Endothelial cell (in vitro differentiated cells): ENCODE data around the gene MTHFSD. TPM values are rescaled to one million over a fixed set of nuclear protein-coding genes. Genes with fewer than 3 reads are reported as not detected.

ENCODE experiments used
- DNase-seq: peaks from one replicate; pipeline ENCODE4 v3.0.0; 2021; ENCODE audit warnings: low spot score
- H3K27ac Mint-ChIP-seq: one replicate; pipeline ENCODE4 v1.8.0; 2021; ENCODE audit warnings: mixed read lengths, inconsistent platforms; ENCODE audit not compliant: unreplicated experiment
- H3K27me3 Mint-ChIP-seq: one replicate; pipeline ENCODE4 v1.8.0; 2021; ENCODE audit warnings: mild to moderate bottlenecking, moderate library complexity, mixed read lengths, inconsistent platforms; ENCODE audit not compliant: unreplicated experiment
- H3K36me3 Mint-ChIP-seq: one replicate; pipeline ENCODE4 v1.8.0; 2021; ENCODE audit warnings: mild to moderate bottlenecking, low read depth, mixed read lengths, inconsistent platforms; ENCODE audit not compliant: unreplicated experiment
- H3K4me1 Mint-ChIP-seq: one replicate; pipeline ENCODE4 v1.8.0; 2021; ENCODE audit warnings: mild to moderate bottlenecking, mixed read lengths, inconsistent platforms; ENCODE audit not compliant: unreplicated experiment
- H3K4me3 Mint-ChIP-seq: one replicate; pipeline ENCODE4 v1.8.0; 2021; ENCODE audit warnings: mild to moderate bottlenecking, mixed read lengths, inconsistent platforms; ENCODE audit not compliant: unreplicated experiment
- H3K9me3 Mint-ChIP-seq: one replicate; pipeline ENCODE4 v1.8.0; 2021; ENCODE audit warnings: mixed read lengths, inconsistent platforms; ENCODE audit not compliant: unreplicated experiment
- total RNA-seq: library from RNA; stranded (reverse); fragmentation: NEBNext Ultra II Directional; extraction: Animal tissue kit (Norgen Biotek cat#: 25700); gene quantifications from one replicate; pipeline ENCODE4 v1.2.1, GENCODE V29; 2021; ENCODE audit not compliant: unreplicated experiment
- TF ChIP-seq, protein P1 (sequence below): fragments of 200-600 bp; sonication (generic); IDR thresholded peaks from one replicate; pipeline ENCODE4 v1.5.0; 2021; ENCODE audit warnings: antibody characterized with exemption; ENCODE audit not compliant: unreplicated experiment

MTHFSD gene
- total RNA-seq, 1 donor from 2014 or later, result 30.6 TPM

DNA sequence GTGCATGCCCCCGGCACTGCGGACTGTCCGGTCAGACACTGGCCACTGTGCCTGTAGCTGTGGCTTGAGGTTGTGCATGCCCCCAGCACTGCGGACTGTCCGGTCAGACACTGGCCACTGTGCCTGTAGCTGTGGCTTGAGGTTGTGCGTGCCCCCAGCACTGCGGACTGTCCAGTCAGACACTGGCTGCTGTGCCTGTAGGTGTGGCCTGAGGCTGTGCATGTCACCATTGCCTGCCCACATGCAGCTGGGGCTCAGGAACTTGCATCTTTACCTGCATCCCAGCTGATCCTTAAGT, 5.2 kb downstream of the MTHFSD start:
- no peaks in the 10 kb centered on the region for H3K9me3 Mint-ChIP-seq
- no peak overlapping the region for H3K4me3 Mint-ChIP-seq
- peaks cover 6% of the 10 kb centered on the region for H3K4me1 Mint-ChIP-seq
- H3K27me3 Mint-ChIP-seq, result peaks cover 4% of the 10 kb centered on the region
- peaks cover 26% of the 10 kb centered on the region for H3K36me3 Mint-ChIP-seq
- no peak overlapping the region for H3K27ac Mint-ChIP-seq
- TF ChIP-seq, protein P1, sequence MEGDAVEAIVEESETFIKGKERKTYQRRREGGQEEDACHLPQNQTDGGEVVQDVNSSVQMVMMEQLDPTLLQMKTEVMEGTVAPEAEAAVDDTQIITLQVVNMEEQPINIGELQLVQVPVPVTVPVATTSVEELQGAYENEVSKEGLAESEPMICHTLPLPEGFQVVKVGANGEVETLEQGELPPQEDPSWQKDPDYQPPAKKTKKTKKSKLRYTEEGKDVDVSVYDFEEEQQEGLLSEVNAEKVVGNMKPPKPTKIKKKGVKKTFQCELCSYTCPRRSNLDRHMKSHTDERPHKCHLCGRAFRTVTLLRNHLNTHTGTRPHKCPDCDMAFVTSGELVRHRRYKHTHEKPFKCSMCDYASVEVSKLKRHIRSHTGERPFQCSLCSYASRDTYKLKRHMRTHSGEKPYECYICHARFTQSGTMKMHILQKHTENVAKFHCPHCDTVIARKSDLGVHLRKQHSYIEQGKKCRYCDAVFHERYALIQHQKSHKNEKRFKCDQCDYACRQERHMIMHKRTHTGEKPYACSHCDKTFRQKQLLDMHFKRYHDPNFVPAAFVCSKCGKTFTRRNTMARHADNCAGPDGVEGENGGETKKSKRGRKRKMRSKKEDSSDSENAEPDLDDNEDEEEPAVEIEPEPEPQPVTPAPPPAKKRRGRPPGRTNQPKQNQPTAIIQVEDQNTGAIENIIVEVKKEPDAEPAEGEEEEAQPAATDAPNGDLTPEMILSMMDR, result no peak
- DNase-seq, result no peak

DNA sequence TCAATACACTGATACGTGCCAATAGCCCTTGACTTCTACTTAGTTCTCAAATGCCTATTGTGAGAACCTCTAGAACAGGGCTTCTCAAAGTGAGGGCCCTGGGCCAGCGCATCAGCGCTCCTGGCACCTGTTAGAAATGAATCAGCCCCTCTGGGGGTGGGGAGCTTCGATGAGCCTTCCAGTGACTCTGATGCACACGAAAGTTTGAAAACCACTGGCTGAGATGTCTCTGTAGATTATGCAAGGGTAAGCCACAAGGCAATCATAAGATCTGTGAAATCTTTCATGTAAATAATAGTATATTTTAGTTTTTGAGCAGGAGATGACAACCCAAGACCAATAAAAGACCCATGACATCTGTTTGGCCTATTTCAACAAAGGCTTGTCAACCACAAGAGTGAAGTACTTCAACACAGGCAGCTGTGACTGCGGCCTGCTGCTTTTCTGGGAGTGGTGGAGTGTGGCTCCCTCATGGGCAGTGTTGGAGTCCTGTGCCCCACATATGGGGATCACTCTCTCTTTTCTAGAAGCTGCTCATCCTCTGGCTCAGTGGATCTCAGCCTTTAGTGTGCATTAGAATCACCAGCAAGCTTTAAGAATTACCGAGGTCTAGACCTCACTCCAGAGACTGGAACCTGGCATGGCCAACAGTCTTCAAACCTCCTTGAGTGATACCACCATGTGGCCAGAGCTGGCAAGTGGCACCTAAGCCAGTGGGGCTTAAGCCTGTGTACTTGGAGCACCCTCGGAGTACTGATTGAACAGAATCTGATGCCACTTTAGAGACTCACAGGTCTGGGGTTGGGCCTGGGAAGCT, 5.8 kb downstream of the MTHFSD start:
- TF ChIP-seq, protein P1, result no peak
- H3K27me3 Mint-ChIP-seq, result peaks cover 4% of the 10 kb centered on the region
- no peak overlapping the region for H3K27ac Mint-ChIP-seq
- H3K9me3 Mint-ChIP-seq, result no peaks in the 10 kb centered on the region
- DNase-seq, result no peak
- H3K4me1 Mint-ChIP-seq, result peaks cover 4% of the 10 kb centered on the region
- H3K4me3 Mint-ChIP-seq, result no peak overlapping the region
- peaks cover 28% of the 10 kb centered on the region for H3K36me3 Mint-ChIP-seq

DNA sequence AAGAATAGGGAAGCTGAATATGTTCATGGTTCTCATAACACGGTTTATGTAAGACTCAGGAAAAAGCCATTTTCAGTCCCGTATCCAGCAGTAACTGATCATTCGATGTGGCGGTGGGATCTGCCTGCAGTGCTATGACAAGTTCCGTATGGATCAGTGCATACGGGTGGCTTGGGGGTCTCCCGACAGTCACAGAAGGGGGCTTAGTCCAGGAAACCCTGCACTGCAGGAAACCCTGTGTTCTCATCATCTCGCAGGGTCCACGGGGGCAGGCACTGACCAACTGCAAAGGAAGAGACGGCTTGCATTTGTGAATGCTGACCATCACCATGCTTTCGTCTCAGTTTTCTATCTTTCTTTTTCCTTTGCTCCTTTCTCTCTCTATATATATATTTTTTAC, 7.7 kb downstream of the MTHFSD start:
- DNase-seq, result no peak
- H3K27ac Mint-ChIP-seq, result no peak overlapping the region
- no peaks in the 10 kb centered on the region for H3K4me1 Mint-ChIP-seq
- TF ChIP-seq, protein P1, result no peak
- no peaks in the 10 kb centered on the region for H3K9me3 Mint-ChIP-seq
- H3K36me3 Mint-ChIP-seq, result peaks cover 24% of the 10 kb centered on the region
- no peak overlapping the region for H3K4me3 Mint-ChIP-seq
- H3K27me3 Mint-ChIP-seq, result peaks cover 1% of the 10 kb centered on the region

DNA sequence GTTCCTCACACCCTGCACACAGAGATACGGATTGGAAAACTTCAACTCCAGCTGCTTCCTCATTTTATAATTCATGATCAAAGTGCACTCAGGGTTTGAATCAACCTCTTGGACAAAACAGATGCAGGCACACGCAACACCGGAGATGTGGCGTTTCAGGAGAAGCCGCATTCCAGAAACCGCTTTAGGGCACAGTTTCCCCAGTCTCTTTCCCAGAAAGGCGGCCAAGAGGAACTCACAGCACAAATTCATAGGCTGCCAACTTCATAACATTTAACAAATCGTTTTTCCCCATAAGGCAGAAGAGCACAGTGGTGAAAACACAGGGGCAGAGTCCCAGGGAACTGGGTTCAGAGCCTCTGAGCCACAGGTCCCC, 8.4 kb downstream of the MTHFSD start:
- Mint-ChIP-seq H3K4me1 (no peaks in the 10 kb centered on the region), H3K4me3 (peak overlapping the region; percentile 21), H3K9me3 (no peaks in the 10 kb centered on the region), H3K27me3 (peaks cover 1% of the 10 kb centered on the region), H3K27ac (peak overlapping the region; percentile 48), H3K36me3 (peaks cover 22% of the 10 kb centered on the region)
- DNase-seq, result no peak
- TF ChIP-seq, protein P1, result no peak

DNA sequence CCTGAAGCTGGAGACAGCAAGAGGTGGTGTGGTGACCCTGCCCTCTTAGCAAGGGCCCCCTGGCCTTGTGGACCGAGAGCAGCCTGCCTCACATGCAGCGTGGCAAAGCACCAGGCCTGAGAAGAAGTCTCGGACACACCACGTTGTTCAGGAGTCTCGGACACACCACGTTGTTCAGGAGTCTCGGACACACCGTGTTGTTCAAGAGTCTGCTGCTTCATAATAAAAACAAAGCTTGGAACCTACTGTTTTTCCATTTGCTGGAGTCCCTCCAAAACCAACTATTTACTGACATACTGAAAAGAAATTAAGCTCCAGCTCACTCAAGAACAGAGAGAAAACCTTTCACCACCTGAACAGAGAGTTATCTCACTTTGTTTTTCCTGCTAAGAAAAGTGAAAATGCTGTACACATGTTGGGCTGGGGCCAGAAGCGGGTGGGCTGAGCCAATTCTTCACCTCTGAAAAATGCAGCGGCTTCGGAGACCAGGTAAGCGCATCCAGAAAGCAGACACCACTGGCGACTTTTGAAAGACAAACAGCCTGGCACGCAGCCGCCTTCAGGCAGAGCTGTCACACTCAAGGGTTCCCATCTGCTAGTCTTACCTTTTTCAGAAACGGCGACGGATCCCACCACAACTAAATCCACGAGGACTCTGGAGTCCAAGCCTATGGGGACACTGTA, 8.9 kb downstream of the MTHFSD start:
- Mint-ChIP-seq H3K4me1 (no peaks in the 10 kb centered on the region), H3K9me3 (no peaks in the 10 kb centered on the region), H3K27ac (no peak overlapping the region), H3K36me3 (peaks cover 25% of the 10 kb centered on the region), H3K4me3 (peak overlapping the region; percentile 21), H3K27me3 (peaks cover 1% of the 10 kb centered on the region)
- no peak for DNase-seq
- TF ChIP-seq, protein P1, result no peak
